HEK293T (cell line): ENCODE measurements around the gene SLC7A10.

Experiments
- FOXA1 ChIP-seq: fragments of 450-650 bp; IDR thresholded peaks from 2 replicates; pipeline ENCODE4 v1.6.1; 2016; ENCODE audit warnings: mild to moderate bottlenecking
- LEF1 ChIP-seq: fragments of 450-650 bp; IDR thresholded peaks from 2 replicates; pipeline ENCODE4 v1.6.1; 2017; ENCODE audit warnings: mild to moderate bottlenecking, borderline replicate concordance

DNA sequence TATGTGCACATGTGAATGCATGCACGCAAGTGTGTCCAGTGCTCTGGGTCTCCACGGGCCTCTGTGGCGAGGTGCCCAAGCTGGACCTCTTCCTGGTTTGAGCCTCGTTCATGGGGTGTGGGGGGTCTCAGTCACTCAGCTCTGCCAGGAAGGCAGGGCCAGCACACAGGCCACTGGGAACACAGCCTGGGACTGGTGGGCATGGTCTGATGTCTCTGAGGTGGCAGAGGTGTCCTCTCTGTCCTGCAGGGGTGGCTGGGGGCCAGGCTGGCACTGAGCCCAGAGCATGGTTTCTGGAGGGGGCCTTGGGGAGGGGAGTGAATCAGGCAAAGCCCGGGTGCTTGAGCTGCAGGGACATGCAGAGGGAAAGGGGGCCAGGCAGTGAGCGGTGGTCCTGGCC is 22.1 kb downstream of the SLC7A10 start:
- TF ChIP-seq LEF1 (no peak), FOXA1 (no peak)
